ENCODE measurements around the gene PROX1. TPM values are rescaled to one million over a fixed set of nuclear protein-coding genes. Genes with fewer than 3 reads are reported as not detected.

PROX1 gene
- total RNA-seq, 1 experiment from 2014 or later, result 3.8 TPM

DNA sequence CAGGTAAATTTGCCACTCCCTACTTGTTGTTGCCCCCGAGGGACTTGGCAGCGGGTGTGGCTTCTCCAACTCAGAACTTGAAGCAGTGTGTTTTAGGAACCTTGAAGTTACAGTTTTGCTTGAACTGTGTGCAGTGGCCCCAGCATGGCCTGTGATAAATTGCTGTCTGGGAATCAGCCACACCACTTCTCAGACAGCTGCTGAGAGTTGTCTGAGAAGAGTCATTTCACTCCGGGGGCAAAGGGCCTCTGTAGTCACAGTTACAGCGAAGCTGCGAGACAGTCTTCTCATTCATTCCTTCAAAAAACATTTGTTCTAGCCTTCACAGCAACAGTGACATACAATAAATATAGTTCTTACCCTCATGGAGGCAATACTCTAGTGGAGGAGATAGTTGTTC, 70.3 kb downstream of the PROX1 start:
- H3K4me3 Mint-ChIP-seq, result no peak overlapping the region
- ChIA-PET POLR2A (no interaction called here), CTCF (interaction anchor here (1.0 kb wide), 1 partner anchor 275 kb away, joined by 3 read pairs; no protein-coding TSS in a partner anchor)
- no peaks in the 10 kb centered on the region for H3K4me1 Mint-ChIP-seq
- TF ChIP-seq, protein P1, sequence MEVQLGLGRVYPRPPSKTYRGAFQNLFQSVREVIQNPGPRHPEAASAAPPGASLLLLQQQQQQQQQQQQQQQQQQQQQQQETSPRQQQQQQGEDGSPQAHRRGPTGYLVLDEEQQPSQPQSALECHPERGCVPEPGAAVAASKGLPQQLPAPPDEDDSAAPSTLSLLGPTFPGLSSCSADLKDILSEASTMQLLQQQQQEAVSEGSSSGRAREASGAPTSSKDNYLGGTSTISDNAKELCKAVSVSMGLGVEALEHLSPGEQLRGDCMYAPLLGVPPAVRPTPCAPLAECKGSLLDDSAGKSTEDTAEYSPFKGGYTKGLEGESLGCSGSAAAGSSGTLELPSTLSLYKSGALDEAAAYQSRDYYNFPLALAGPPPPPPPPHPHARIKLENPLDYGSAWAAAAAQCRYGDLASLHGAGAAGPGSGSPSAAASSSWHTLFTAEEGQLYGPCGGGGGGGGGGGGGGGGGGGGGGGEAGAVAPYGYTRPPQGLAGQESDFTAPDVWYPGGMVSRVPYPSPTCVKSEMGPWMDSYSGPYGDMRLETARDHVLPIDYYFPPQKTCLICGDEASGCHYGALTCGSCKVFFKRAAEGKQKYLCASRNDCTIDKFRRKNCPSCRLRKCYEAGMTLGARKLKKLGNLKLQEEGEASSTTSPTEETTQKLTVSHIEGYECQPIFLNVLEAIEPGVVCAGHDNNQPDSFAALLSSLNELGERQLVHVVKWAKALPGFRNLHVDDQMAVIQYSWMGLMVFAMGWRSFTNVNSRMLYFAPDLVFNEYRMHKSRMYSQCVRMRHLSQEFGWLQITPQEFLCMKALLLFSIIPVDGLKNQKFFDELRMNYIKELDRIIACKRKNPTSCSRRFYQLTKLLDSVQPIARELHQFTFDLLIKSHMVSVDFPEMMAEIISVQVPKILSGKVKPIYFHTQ (CRISPR knock-in tag; IDR thresholded peaks at IDR 0.05), result no peak
- TF ChIP-seq MYBL2 (CRISPR knock-in tag; IDR thresholded peaks at IDR 0.05), result no peak
- no peak for TF ChIP-seq ATF1 (CRISPR knock-in tag; IDR thresholded peaks at IDR 0.05)
- no peak for ATAC-seq
- no peak overlapping the region for H3K27ac Mint-ChIP-seq
- H3K36me3 Mint-ChIP-seq, result no peaks in the 10 kb centered on the region
- no peaks in the 10 kb centered on the region for H3K27me3 Mint-ChIP-seq (ENCODE audit: low read depth)
- no peaks in the 10 kb centered on the region for H3K9me3 Mint-ChIP-seq
- no peak for DNase-seq (ENCODE audit: low spot score)

GRCh38 chr1:214066190-214066589, 78.4 kb downstream of the PROX1 start:
- ATAC-seq (no peak), DNase-seq (ENCODE audit: low spot score) (no peak)
- Mint-ChIP-seq H3K4me3 (no peak overlapping the region), H3K27me3 (ENCODE audit: low read depth) (no peaks in the 10 kb centered on the region), H3K27ac (no peak overlapping the region), H3K4me1 (no peaks in the 10 kb centered on the region; the same call in 1 of the 2 replicates), H3K36me3 (no peaks in the 10 kb centered on the region), H3K9me3 (no peaks in the 10 kb centered on the region)
- no peak for TF ChIP-seq ZNF219 (CRISPR knock-in tag; IDR thresholded peaks at IDR 0.05; ENCODE audit: borderline replicate concordance)
- TF ChIP-seq, protein P2, sequence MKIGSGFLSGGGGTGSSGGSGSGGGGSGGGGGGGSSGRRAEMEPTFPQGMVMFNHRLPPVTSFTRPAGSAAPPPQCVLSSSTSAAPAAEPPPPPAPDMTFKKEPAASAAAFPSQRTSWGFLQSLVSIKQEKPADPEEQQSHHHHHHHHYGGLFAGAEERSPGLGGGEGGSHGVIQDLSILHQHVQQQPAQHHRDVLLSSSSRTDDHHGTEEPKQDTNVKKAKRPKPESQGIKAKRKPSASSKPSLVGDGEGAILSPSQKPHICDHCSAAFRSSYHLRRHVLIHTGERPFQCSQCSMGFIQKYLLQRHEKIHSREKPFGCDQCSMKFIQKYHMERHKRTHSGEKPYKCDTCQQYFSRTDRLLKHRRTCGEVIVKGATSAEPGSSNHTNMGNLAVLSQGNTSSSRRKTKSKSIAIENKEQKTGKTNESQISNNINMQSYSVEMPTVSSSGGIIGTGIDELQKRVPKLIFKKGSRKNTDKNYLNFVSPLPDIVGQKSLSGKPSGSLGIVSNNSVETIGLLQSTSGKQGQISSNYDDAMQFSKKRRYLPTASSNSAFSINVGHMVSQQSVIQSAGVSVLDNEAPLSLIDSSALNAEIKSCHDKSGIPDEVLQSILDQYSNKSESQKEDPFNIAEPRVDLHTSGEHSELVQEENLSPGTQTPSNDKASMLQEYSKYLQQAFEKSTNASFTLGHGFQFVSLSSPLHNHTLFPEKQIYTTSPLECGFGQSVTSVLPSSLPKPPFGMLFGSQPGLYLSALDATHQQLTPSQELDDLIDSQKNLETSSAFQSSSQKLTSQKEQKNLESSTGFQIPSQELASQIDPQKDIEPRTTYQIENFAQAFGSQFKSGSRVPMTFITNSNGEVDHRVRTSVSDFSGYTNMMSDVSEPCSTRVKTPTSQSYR (CRISPR knock-in tag; IDR thresholded peaks at IDR 0.05), result no peak
- ChIA-PET CTCF (interaction anchor here (0.8 kb wide), 1 partner anchor 57 kb away, joined by 3 read pairs; no protein-coding TSS in a partner anchor), POLR2A (no interaction called here)

DNA sequence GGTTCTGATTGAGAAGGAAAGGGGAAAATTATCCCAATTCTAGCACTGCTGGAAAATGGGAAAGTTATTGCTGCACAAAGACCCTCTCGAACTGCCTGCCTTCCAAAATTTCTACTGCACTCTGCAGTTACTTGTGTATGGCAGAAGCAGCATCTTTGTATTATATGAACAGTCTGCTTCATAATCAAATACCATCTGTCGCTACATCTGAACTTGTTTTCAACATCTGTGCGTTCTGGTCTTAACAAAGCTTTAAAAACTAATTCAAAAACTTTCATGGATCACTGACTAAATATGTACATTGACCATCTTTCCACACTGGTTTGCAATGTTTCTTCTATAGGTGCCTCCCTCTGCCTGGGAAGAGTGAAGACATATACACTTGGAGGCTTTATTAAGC, 79.2 kb downstream of the PROX1 start:
- TF ChIP-seq NR3C1 (CRISPR knock-in tag; conservative IDR thresholded peaks at IDR 0.05; ENCODE audit: low read depth) (no peak), ZNF219 (CRISPR knock-in tag; IDR thresholded peaks at IDR 0.05; ENCODE audit: borderline replicate concordance) (no peak), GABPB1 (CRISPR knock-in tag; IDR thresholded peaks at IDR 0.05) (no peak), ZNF317 (CRISPR knock-in tag; IDR thresholded peaks at IDR 0.05; ENCODE audit: borderline replicate concordance, low read depth) (no peak)
- TF ChIP-seq, protein P3, sequence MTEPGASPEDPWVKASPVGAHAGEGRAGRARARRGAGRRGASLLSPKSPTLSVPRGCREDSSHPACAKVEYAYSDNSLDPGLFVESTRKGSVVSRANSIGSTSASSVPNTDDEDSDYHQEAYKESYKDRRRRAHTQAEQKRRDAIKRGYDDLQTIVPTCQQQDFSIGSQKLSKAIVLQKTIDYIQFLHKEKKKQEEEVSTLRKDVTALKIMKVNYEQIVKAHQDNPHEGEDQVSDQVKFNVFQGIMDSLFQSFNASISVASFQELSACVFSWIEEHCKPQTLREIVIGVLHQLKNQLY (CRISPR knock-in tag; IDR thresholded peaks at IDR 0.05), result no peak
- TF ChIP-seq, protein P4, sequence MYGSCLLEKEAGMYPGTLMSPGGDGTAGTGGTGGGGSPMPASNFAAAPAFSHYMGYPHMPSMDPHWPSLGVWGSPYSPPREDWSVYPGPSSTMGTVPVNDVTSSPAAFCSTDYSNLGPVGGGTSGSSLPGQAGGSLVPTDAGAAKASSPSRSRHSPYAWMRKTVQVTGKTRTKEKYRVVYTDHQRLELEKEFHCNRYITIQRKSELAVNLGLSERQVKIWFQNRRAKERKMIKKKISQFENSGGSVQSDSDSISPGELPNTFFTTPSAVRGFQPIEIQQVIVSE (CRISPR knock-in tag; IDR thresholded peaks at IDR 0.05; ENCODE audit: borderline replicate concordance), result no peak
- no peak for ATAC-seq
- POLR2A ChIA-PET, result no interaction called here

GRCh38 chr1:214067397-214067796, 79.6 kb downstream of the PROX1 start:
- H3K27me3 Mint-ChIP-seq (ENCODE audit: low read depth), result no peaks in the 10 kb centered on the region
- no peak overlapping the region for H3K4me3 Mint-ChIP-seq
- no peaks in the 10 kb centered on the region; the same call in 1 of the 2 replicates for H3K4me1 Mint-ChIP-seq
- H3K27ac Mint-ChIP-seq, result no peak overlapping the region
- no peaks in the 10 kb centered on the region for H3K9me3 Mint-ChIP-seq
- ATAC-seq (no peak), DNase-seq (ENCODE audit: low spot score) (no peak)
- ChIA-PET POLR2A (interaction anchor here (0.6 kb wide), 2 partner anchors 68 to 105 kb away, joined by 3 to 4 read pairs; no protein-coding TSS in a partner anchor), CTCF (no interaction called here)
- H3K36me3 Mint-ChIP-seq, result no peaks in the 10 kb centered on the region
- TF ChIP-seq SP1 (CRISPR knock-in tag; conservative IDR thresholded peaks at IDR 0.05) (no peak), SMAD4 (CRISPR knock-in tag; IDR thresholded peaks at IDR 0.05) (no peak), FOXP1 (CRISPR knock-in tag; IDR thresholded peaks at IDR 0.05; ENCODE audit: borderline replicate concordance) (no peak), ZNF263 (CRISPR knock-in tag; IDR thresholded peaks at IDR 0.05; ENCODE audit: low read depth) (no peak), JUN (CRISPR knock-in tag; IDR thresholded peaks at IDR 0.05) (no peak), FOXJ3 (CRISPR knock-in tag; IDR thresholded peaks at IDR 0.05; ENCODE audit: borderline replicate concordance) (no peak)
- TF ChIP-seq, protein P5, sequence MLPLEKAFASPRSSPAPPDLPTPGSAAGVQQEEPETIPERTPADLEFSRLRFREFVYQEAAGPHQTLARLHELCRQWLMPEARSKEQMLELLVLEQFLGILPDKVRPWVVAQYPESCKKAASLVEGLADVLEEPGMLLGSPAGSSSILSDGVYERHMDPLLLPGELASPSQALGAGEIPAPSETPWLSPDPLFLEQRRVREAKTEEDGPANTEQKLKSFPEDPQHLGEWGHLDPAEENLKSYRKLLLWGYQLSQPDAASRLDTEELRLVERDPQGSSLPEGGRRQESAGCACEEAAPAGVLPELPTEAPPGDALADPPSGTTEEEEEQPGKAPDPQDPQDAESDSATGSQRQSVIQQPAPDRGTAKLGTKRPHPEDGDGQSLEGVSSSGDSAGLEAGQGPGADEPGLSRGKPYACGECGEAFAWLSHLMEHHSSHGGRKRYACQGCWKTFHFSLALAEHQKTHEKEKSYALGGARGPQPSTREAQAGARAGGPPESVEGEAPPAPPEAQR (CRISPR knock-in tag; IDR thresholded peaks at IDR 0.05), result no peak
- TF ChIP-seq, protein P6, sequence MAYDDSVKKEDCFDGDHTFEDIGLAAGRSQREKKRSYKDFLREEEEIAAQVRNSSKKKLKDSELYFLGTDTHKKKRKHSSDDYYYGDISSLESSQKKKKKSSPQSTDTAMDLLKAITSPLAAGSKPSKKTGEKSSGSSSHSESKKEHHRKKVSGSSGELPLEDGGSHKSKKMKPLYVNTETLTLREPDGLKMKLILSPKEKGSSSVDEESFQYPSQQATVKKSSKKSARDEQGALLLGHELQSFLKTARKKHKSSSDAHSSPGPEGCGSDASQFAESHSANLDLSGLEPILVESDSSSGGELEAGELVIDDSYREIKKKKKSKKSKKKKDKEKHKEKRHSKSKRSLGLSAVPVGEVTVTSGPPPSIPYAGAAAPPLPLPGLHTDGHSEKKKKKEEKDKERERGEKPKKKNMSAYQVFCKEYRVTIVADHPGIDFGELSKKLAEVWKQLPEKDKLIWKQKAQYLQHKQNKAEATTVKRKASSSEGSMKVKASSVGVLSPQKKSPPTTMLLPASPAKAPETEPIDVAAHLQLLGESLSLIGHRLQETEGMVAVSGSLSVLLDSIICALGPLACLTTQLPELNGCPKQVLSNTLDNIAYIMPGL (CRISPR knock-in tag; IDR thresholded peaks at IDR 0.05), result no peak

More for the DNA sequence above, 79.2 kb downstream of the PROX1 start:
- Mint-ChIP-seq H3K4me3 (no peak overlapping the region), H3K4me1 (no peaks in the 10 kb centered on the region; the same call in 1 of the 2 replicates), H3K27ac (no peak overlapping the region), H3K36me3 (no peaks in the 10 kb centered on the region), H3K27me3 (ENCODE audit: low read depth) (no peaks in the 10 kb centered on the region), H3K9me3 (no peaks in the 10 kb centered on the region)
- DNase-seq (ENCODE audit: low spot score), result no peak
- CTCF ChIA-PET, result no interaction called here

All from WTC11 (cell line).